Stimulated activated naive B cell treated with anti-CD40 and anti-IgM and Interleukin-4, amounts not matched to agents 10 μg/mL and 1 μg/mL and 100 μg/mL, for 72 hours (primary cell): Measurements from ENCODE around the gene WWOX.

Experiments used
- ATAC-seq, 2 donors: fragments of 150-1000 bp; cut with Tn5 transposase; replicated peaks; 2 replicates each; pipeline ENCODE4 v1.10.0; 2021; ENCODE audit warnings: moderate library complexity in 1 of 2
- DNase-seq: peaks from one replicate; pipeline ENCODE4 v3.0.0; 2021
- H3K27ac Mint-ChIP-seq: one replicate; pipeline ENCODE4 v1.8.0; 2022; ENCODE audit warnings: mild to moderate bottlenecking, mixed read lengths
- H3K27me3 Mint-ChIP-seq, 2 donors: one replicate each; pipeline ENCODE4 v1.8.0; 2022; ENCODE audit warnings: mixed read lengths in 2 of 2
- H3K36me3 Mint-ChIP-seq, 2 donors: one replicate each; pipeline ENCODE4 v1.8.0; 2022; ENCODE audit warnings: mixed read lengths in 2 of 2, mild to moderate bottlenecking in 1 of 2
- H3K4me1 Mint-ChIP-seq, 2 donors: one replicate each; pipeline ENCODE4 v1.8.0; 2022; ENCODE audit warnings: mixed read lengths in 2 of 2, mild to moderate bottlenecking in 1 of 2
- H3K4me3 Mint-ChIP-seq, 2 donors: one replicate each; pipeline ENCODE4 v1.8.0; 2022; ENCODE audit warnings: mild to moderate bottlenecking in 2 of 2, mixed read lengths in 2 of 2, moderate library complexity in 1 of 2
- H3K9me3 Mint-ChIP-seq, 2 donors: one replicate each; pipeline ENCODE4 v1.8.0; 2022; ENCODE audit warnings: mixed read lengths in 2 of 2, mild to moderate bottlenecking in 1 of 2

The WWOX gene

GRCh38 chr16:78281115-78281514, 181.7 kb downstream of the WWOX start:
- DNase-seq (no peak), ATAC-seq (no peak)
- Mint-ChIP-seq H3K9me3 (no peaks in the 10 kb centered on the region), H3K27ac (no peak overlapping the region), H3K36me3 (peaks cover 0 to 3% of the 10 kb centered on the region in 2 donors), H3K27me3 (no peaks in the 10 kb centered on the region), H3K4me3 (no peak overlapping the region), H3K4me1 (no peaks in the 10 kb centered on the region)

DNA sequence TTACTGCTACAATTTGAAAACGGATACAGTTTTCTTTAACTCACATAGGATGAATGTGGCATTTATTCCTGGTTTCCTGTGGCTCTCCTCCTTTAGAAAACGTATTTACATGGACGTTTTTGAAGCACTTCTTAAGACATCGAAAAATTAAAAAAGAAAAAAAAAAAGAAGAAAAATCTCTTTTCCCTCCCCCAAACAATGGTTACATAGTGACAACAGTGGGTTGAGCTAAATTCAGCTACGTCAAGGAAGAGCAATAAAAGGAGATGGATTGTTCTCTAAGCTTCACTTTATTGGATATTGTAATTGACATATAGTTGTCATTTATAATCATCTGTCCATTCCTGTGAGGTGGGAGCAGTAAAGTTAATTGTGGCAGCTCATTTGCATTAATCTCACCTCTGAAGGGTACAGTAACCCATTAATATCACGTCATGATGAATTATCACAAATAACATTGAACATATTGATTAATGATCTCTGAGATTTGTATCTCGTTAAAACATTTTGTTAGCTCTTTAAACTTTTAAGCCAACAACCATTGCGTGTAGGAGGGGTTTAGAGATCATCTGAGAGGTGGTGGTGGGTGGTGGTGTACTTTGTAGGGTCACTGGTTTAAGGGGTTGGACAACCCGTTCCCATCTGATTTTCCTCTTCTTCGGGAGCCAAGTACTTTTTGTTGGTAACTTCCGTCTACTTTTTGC, 184.2 kb downstream of the WWOX start:
- Mint-ChIP-seq H3K36me3 (peaks cover 0 to 3% of the 10 kb centered on the region in 2 donors), H3K27me3 (no peaks in the 10 kb centered on the region), H3K9me3 (no peaks in the 10 kb centered on the region), H3K4me3 (no peak overlapping the region), H3K4me1 (no peaks in the 10 kb centered on the region), H3K27ac (no peak overlapping the region)
- ATAC-seq (no peak), DNase-seq (no peak)

DNA sequence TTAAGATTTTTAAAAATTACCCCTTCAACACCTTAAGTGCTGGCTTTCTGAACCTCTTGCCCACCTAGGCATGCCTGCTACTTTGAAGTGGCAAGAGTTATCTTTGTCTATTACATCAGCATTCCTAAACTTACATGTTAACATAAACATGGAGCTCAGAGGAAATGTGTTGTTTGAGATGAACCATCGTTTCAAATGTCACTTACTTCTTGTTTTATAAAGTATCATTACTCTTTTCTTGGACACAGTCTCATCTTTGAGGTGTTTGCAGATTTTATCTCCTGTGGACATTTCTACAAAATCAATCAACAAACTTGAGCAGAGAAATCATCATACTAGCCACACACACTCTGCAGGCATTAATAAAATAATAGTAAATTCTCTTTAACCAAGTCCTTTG, 184.9 kb downstream of the WWOX start:
- no peaks in the 10 kb centered on the region for H3K27me3 Mint-ChIP-seq
- no peak for DNase-seq
- H3K4me3 Mint-ChIP-seq, result no peak overlapping the region
- no peaks in the 10 kb centered on the region for H3K9me3 Mint-ChIP-seq
- no peak for ATAC-seq
- H3K36me3 Mint-ChIP-seq, result peaks cover 0 to 3% of the 10 kb centered on the region in 2 donors
- no peak overlapping the region for H3K27ac Mint-ChIP-seq
- H3K4me1 Mint-ChIP-seq, result no peaks in the 10 kb centered on the region

DNA sequence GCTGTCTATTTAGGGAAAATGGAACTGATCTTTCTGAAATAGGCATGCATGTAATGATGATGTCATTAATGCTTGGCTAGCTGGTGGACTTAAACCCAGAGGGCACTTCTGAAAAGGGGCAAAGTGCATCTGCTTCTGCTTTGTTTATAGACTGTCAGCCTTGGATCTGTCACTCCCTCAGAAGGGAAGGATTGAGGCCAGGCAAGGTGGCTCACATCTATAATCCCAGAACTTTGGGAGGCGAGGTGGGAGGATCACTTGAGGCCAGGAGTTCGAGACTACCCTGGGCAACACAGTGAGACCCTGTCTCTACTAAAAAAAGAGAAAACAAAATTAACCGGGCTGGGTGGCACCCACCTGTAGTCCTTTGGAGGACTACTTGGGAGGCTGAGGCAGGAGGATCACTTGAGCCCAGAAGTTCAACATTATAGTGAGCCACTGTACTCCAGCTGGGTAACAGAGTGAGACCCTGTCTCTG, 185.5 kb downstream of the WWOX start:
- ATAC-seq (no peak), DNase-seq (no peak)
- no peaks in the 10 kb centered on the region for H3K9me3 Mint-ChIP-seq
- no peak overlapping the region for H3K4me3 Mint-ChIP-seq
- H3K36me3 Mint-ChIP-seq, result peaks cover 0 to 3% of the 10 kb centered on the region in 2 donors
- H3K27me3 Mint-ChIP-seq, result no peaks in the 10 kb centered on the region
- H3K4me1 Mint-ChIP-seq, result no peaks in the 10 kb centered on the region
- H3K27ac Mint-ChIP-seq, result no peak overlapping the region

- H3K27me3 Mint-ChIP-seq, result no peaks in the 10 kb centered on the region
- H3K27ac Mint-ChIP-seq, result no peak overlapping the region
- no peak overlapping the region for H3K4me3 Mint-ChIP-seq
- no peaks in the 10 kb centered on the region for H3K36me3 Mint-ChIP-seq
- H3K9me3 Mint-ChIP-seq, result no peaks in the 10 kb centered on the region
- no peaks in the 10 kb centered on the region for H3K4me1 Mint-ChIP-seq
- no peak for ATAC-seq
- DNase-seq, result no peak
Observed at GRCh38 chr16:78285437-78285922, 186.0 kb downstream of the WWOX start.

DNA sequence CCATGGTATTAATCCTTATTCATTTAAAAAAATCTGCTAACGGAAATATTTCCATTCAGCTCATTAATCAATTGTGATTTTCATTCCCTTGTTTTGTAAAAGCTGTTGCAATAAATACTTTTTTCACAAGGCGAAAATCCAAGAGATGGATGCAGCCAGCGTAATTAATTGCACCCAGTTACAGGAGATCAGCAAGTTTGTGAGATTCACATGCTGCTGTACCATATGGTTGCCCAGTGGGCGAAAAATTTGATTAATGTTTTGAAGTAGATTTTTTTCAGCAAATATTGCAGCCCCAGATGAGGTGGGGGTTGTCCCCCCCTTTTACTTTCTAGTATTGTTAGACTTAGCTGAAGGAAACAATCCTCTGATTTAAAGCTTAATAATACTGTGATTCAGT, 186.6 kb downstream of the WWOX start:
- Mint-ChIP-seq H3K36me3 (no peaks in the 10 kb centered on the region), H3K27me3 (no peaks in the 10 kb centered on the region), H3K27ac (no peak overlapping the region), H3K4me3 (no peak overlapping the region), H3K9me3 (no peaks in the 10 kb centered on the region), H3K4me1 (no peaks in the 10 kb centered on the region)
- DNase-seq (no peak), ATAC-seq (no peak)

DNA sequence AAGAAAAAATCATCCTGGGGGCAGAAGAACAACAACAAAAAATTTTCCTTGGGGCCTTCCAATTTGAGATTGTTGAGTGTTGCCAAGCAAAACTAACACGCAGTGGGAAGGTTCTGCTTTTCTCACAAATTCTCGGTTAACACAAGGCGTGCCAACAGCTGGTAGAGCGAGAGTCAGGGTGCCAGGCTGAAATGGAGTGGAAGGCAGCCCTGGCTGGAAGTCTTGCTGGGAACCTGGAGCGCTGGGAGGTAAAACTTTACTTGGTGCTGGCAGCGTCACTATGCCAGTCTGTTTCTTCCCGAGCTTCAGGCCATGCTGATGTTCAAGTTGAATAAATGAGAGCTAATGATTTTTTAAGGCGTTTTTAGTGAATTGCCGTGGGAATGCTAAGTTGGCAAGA, 189.4 kb downstream of the WWOX start:
- H3K4me1 Mint-ChIP-seq, result no peaks in the 10 kb centered on the region
- H3K36me3 Mint-ChIP-seq, result no peaks in the 10 kb centered on the region
- no peak overlapping the region for H3K27ac Mint-ChIP-seq
- DNase-seq (no peak), ATAC-seq (no peak)
- H3K27me3 Mint-ChIP-seq, result no peaks in the 10 kb centered on the region
- H3K4me3 Mint-ChIP-seq, result no peak overlapping the region
- no peaks in the 10 kb centered on the region for H3K9me3 Mint-ChIP-seq

GRCh38 chr16:78289373-78289772, 189.9 kb downstream of the WWOX start:
- no peaks in the 10 kb centered on the region for H3K4me1 Mint-ChIP-seq
- H3K36me3 Mint-ChIP-seq, result peaks cover 0 to 3% of the 10 kb centered on the region in 2 donors
- no peaks in the 10 kb centered on the region for H3K27me3 Mint-ChIP-seq
- DNase-seq (no peak), ATAC-seq (no peak)
- H3K4me3 Mint-ChIP-seq, result no peak overlapping the region
- no peaks in the 10 kb centered on the region for H3K9me3 Mint-ChIP-seq
- H3K27ac Mint-ChIP-seq, result no peak overlapping the region

DNA sequence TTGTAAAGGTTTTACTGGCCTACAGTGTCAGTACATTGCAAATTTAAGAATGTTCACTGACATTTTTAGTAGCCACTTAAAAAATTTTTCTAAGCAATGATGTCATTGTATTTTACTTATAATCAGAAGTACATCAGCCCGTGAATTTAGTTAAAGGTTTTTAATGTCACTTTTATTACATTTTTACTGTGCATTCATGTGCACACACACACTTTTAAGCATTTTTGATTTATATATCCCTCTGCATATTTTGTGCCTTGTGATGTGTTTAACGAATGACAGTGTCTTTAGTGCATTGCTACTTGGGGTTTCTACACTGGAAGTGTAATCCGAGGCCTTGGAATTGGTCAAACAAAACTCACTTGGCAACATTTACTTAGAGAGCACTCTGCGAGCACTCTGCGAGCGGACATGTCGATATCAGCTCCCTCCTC, 190.4 kb downstream of the WWOX start:
- H3K4me3 Mint-ChIP-seq, result no peak overlapping the region
- H3K4me1 Mint-ChIP-seq, result no peaks in the 10 kb centered on the region
- ATAC-seq (no peak), DNase-seq (no peak)
- H3K36me3 Mint-ChIP-seq, result peaks cover 2 to 3% of the 10 kb centered on the region in 2 donors
- H3K9me3 Mint-ChIP-seq, result no peaks in the 10 kb centered on the region
- no peak overlapping the region for H3K27ac Mint-ChIP-seq
- no peaks in the 10 kb centered on the region for H3K27me3 Mint-ChIP-seq

DNA sequence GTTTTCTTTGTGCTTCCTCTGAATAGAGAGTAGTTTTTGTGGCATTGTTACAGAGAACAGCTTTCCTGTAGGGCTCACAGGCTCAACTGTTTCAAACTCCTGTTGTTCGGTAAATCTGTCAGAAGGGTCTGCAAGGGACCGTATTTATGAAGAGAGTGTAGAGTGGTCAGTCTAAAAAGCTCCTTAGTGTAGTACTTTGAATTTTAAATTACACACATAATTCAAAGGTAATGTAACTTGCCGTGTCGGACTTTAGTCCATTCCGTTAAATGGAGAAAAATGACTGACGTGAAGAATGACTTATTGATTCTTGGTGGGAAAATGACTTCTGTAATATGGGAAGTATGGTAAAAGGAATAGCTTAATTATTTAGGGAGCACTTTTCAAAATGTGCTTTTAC, 190.9 kb downstream of the WWOX start:
- H3K9me3 Mint-ChIP-seq, result no peaks in the 10 kb centered on the region
- H3K4me3 Mint-ChIP-seq, result no peak overlapping the region
- no peak for ATAC-seq
- H3K4me1 Mint-ChIP-seq, result no peaks in the 10 kb centered on the region
- peaks cover 2 to 3% of the 10 kb centered on the region in 2 donors for H3K36me3 Mint-ChIP-seq
- no peak for DNase-seq
- no peaks in the 10 kb centered on the region for H3K27me3 Mint-ChIP-seq
- no peak overlapping the region for H3K27ac Mint-ChIP-seq

DNA sequence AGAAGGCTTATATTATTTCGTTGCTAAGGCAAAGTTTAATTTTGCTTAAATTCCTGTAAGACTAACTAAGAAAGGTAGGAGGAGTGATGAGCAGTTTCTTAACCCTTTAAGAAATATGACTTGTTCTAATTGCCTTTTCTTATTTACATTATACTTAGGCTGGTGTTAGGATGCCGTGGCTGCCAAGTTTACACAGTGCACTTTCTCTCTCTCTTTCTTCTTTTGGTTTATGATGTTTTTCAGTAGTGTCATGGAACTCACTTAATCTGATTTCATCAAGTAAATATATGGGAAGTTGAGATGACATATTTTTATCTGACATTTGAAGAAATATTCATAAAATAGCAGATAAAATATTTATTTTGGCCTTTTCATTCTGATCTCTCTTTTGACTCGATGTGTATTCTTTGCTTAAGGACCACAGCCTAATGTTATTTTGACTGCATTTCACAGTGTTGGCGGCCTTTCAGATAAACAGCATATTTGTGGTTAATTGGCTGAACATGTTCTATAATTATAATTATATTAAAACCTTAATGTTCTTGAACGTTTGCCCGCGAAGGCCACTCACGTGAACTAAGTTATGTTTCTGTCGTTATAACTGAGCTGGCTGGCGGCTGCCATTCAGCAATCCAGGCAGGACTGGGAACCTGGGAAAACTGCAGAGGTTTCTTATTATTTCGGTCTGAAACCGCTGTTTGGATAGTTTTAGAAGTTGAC, 191.6 kb downstream of the WWOX start:
- Mint-ChIP-seq H3K4me1 (no peaks in the 10 kb centered on the region), H3K36me3 (peaks cover 2 to 3% of the 10 kb centered on the region in 2 donors), H3K4me3 (no peak overlapping the region), H3K9me3 (no peaks in the 10 kb centered on the region), H3K27ac (no peak overlapping the region), H3K27me3 (no peaks in the 10 kb centered on the region)
- ATAC-seq (no peak), DNase-seq (no peak)

DNA sequence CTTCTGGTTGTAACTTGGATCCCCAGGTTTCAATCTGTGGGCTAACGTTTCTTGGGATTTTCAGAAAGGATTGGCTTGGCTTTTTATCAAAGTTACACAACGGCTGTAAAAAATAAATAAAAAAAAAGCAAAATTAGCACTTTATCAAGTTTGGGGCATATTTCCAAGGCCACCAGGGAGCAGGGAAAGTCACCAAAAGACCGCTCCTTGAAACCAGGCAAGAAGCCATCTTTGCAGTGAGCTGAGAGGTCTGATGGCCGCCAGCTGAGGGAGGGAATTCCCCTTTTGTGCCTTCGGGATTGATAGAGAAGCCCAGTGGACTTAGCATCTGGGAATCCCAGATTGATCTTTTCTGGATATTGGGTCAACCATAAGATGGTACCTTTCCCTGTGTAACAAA, 192.2 kb downstream of the WWOX start:
- ATAC-seq, result no peak
- H3K36me3 Mint-ChIP-seq, result peaks cover 2 to 3% of the 10 kb centered on the region in 2 donors
- H3K4me3 Mint-ChIP-seq, result no peak overlapping the region
- H3K27me3 Mint-ChIP-seq, result no peaks in the 10 kb centered on the region
- no peak for DNase-seq
- no peaks in the 10 kb centered on the region for H3K9me3 Mint-ChIP-seq
- H3K27ac Mint-ChIP-seq, result no peak overlapping the region
- H3K4me1 Mint-ChIP-seq, result no peaks in the 10 kb centered on the region

- H3K27ac Mint-ChIP-seq, result no peak overlapping the region
- H3K4me1 Mint-ChIP-seq, result no peaks in the 10 kb centered on the region
- ATAC-seq (no peak), DNase-seq (no peak)
- H3K27me3 Mint-ChIP-seq, result no peaks in the 10 kb centered on the region
- no peaks in the 10 kb centered on the region for H3K9me3 Mint-ChIP-seq
- no peak overlapping the region for H3K4me3 Mint-ChIP-seq
- H3K36me3 Mint-ChIP-seq, result peaks cover 2 to 3% of the 10 kb centered on the region in 2 donors
Observed at GRCh38 chr16:78292086-78292843, 192.8 kb downstream of the WWOX start.

DNA sequence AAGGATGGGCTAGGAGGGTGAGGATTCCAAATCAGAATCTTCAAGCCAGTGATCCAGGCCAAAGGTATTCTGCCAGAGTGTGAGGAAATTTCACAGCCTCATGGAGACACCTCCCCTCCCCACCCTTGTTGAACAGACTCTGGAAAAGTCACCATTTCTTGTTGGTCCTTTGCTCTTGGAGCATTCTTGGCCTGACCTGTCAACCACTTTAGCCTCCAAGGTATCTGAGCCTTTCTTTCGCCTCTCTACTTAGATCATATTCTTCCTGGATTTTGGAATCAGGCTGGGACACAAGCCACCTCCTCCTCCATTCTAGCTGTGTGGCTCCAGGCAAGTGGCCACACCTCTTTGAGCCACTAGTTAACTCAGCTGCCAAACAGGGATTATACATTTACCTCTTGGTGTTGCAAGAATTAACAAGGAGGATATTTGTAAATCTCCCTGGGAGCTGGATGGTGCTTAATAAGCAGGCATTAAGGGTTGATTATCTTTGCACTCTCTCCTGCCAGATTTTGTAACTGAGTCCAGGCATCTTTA, 193.5 kb downstream of the WWOX start:
- no peak overlapping the region for H3K27ac Mint-ChIP-seq
- no peaks in the 10 kb centered on the region for H3K9me3 Mint-ChIP-seq
- DNase-seq (no peak), ATAC-seq (no peak)
- no peaks in the 10 kb centered on the region for H3K4me1 Mint-ChIP-seq
- no peaks in the 10 kb centered on the region for H3K27me3 Mint-ChIP-seq
- no peak overlapping the region for H3K4me3 Mint-ChIP-seq
- H3K36me3 Mint-ChIP-seq, result peaks cover 2 to 3% of the 10 kb centered on the region in 2 donors
